Iris pigment epithelial cell (primary cell): Measurements from ENCODE around the gene PAQR3.

Experiments used
- DNase-seq: peaks from one replicate; pipeline ENCODE4 v3.0.0-alpha.2; 2011; ENCODE audit warnings: low read depth

Gene PAQR3

GRCh38 chr4:78938868-78939666 is at the start of gene PAQR3:
Gene PAQR3 (minus strand): TSS chr4:78939438. CDS start chr4:78939224, 214 bp downstream.
- peak; percentile 79 for DNase-seq

- no peak for DNase-seq
Measured at GRCh38 chr4:78987683-78988082, 48.4 kb upstream of the PAQR3 start.

GRCh38 chr4:78984593-78984992 is 45.4 kb upstream of the PAQR3 start:
- DNase-seq, result no peak

GRCh38 chr4:78975865-78976264 is 36.6 kb upstream of the PAQR3 start:
- no peak for DNase-seq

DNA sequence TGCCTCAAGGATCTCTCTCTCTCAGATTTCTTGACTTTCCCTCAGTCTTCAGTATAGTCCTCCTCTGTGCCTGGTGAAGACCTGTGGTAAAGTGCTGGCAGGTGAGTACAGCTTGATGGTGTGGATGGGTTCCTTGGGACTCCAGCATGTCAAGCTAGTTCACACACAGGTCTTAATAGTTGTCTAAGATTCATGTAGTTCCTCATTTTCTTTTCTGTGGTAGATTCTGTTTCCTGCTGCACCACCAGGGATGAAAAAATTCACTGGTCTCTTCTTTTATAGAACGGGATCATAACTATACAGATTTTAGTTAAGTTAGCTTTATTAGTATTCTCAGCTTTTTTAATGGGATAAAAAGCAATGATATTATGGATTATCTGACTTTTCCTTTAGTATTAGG is 32.5 kb upstream of the PAQR3 start:
- DNase-seq, result no peak

DNA sequence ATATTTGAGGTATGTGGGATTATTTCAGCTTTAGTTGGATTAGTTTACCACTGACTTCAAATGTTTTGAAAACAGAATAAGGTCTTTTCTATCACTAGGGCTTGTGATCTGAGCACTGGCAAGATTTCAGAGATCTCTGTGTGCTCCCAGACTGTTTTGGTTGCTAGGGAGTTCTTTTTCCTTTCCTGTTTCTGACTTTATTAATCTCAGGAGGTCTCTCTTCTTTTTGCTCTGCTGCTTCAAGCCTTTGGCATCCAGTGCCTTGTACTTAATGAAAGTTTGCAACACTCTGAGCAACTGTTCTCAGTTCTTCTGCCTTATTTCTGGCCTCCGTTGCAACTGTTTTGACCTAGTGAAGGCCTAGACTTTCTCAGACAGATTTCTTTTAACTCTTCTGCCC is 32.1 kb upstream of the PAQR3 start:
- DNase-seq, result no peak

- DNase-seq, result peak; percentile 31
Measured at GRCh38 chr4:78962597-78963115, 23.4 kb upstream of the PAQR3 start.

DNA sequence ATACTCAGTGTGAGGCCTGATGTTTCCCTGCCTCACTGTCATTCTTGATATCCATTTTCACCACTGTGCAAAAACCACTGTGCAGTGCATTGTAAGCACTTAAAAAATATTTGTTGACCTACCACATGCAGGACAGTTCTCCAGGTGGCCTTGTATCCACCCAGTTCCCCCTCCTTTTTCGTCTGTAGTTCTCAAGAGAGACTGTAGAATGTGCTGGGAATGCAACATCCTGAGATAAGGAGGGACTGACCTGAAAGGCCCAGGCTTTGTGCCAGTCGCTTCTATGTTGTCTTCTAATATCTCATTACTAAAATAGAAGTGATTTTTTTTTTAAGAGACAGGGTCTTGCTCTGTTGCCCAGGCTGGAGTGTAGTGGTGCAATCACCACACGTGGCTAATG is 21.7 kb upstream of the PAQR3 start:
- DNase-seq, result no peak

GRCh38 chr4:78956975-78957374 is 17.7 kb upstream of the PAQR3 start:
- no peak for DNase-seq

GRCh38 chr4:78953769-78954666 is 14.8 kb upstream of the PAQR3 start:
- DNase-seq, result peak; percentile 12

DNA sequence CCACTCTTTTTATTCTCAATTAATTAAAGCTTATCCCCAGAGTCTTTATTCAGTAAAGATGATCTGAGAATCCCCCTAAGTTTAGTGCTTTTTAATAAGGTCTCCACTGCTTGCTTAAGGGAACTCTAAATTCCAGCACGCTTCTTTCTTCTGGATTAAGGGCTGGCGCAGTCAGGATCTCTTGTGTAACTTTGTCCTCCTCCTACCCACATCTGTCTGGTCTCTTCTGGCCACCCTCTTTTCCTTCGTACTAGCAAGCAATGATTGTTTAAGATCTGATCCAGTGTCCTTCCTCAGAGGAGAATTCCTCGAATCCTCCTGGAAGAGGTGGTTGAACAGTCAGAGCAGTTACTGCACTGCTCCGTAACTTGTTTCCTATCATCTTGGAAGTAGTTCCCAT is 14.0 kb upstream of the PAQR3 start:
- no peak for DNase-seq

DNA sequence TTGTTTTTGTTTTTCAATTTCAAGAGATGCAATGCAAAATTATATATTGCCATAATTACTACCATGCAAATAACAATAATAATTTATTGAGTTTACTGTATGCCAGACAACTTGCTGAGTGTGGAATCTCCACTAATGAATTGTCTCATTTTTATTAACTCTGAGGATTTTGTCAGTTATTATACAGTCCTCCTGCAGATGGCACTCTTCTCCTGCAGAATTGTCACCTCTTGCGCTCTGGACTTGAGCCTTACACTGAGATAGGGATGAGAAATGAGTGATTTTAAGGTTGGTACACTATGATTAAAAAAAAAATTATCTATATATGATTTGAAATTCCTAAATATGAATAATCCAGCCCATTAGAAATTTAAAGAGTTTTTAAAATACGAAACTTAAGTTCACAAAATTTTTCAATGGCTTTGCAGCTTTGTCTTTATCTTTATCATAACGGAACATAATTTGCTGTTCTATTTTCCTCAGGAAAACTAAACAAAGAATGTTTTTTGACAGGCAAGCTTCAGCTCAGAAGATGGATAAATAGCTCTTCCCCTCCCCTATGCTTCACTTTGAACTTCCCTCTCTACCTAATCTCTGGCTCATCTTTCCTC is 12.7 kb upstream of the PAQR3 start:
- DNase-seq, result peak; percentile 42

- DNase-seq, result no peak
Measured at GRCh38 chr4:78949735-78950134, 10.5 kb upstream of the PAQR3 start.

DNA sequence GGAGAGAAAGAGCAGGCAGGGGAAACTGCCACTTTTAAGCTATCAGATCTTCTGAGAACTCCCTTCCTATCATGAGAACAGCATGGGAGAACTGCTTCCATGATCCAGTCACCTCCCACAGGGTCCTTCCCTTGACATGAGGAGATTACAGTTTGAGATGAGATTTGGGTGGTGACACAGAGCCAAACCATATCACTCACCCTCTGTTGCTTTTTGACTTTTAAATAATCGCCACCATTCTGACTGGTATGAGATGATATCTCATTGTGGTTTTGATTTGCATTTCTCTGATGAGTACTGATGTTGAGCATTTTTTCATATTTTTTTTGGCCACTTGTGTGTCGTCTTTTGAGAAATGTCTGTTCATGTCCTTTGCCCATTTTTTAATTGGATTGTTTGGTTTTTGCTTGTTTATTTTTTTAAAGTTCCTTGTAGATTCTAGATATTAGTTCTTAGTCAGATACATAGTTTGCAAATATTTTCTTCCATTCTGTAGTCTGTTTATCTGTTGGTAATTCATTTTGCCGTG is 6.5 kb upstream of the PAQR3 start:
- peak; percentile 4 for DNase-seq

- no peak for DNase-seq
Measured at GRCh38 chr4:78944381-78944780, 5.1 kb upstream of the PAQR3 start.

DNA sequence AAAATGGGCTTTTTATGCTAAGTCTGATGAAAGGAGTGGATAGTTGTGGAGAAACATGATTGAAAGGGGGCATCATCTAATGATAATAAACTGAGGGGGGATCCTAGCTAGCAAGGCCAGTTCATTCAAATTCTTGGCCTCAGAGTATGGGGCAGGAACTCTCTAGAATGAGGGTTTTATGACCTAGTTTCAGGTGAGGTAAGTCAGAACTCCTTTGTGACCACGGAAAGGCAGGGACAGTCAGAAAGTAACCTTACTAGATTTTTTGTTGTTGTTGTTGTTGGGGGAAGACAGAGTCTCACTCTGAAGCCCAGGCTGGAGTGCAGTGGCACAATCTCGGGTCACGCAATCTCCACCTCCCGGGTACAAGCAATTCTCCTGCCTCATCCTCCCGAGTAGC is 1.5 kb upstream of the PAQR3 start:
- no peak for DNase-seq

GRCh38 chr4:78939667-78940008 is 400 bp upstream of the PAQR3 start:
- peak; percentile 18 for DNase-seq

GRCh38 chr4:78938474-78938867 is 767 bp downstream of the PAQR3 start:
- peak; percentile 5 for DNase-seq

DNA sequence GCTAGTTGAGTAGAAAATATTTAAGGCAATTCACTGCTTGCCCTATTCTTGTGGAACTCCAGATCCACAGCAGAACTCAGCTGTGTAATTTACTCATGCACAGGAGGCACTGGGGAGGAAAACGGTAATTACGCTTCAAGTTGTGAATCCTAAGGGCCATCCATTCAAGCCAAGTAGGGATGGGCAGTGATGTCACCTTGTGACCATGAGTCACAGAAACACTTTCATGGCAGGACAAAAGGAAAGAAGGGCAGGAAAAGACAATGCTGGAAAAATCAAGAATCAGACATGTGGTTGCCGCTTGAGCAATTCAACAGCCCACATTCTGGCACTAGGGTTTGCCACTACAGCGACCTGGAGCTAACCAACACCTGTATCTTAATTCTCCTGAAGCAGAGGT is 1.4 kb downstream of the PAQR3 start:
- no peak for DNase-seq

DNA sequence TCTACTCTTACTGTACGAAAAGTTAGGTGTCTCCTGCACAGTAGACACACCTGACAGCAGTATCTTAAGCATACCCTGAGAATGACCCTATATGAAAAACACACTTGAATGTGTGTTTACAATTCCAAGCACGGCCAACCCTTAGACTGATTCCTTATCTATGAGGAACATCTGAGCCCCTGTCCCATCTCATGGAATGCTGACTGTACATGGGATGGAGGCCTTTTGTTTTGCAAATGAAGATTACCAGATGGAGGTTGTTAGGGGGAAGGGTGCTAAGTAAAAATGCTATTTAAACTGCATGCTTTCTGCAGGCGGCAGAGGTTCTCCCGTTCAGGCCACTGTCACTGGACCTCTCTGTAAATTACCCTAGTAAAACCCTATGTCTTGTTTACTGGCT is 2.2 kb downstream of the PAQR3 start:
- no peak for DNase-seq

DNA sequence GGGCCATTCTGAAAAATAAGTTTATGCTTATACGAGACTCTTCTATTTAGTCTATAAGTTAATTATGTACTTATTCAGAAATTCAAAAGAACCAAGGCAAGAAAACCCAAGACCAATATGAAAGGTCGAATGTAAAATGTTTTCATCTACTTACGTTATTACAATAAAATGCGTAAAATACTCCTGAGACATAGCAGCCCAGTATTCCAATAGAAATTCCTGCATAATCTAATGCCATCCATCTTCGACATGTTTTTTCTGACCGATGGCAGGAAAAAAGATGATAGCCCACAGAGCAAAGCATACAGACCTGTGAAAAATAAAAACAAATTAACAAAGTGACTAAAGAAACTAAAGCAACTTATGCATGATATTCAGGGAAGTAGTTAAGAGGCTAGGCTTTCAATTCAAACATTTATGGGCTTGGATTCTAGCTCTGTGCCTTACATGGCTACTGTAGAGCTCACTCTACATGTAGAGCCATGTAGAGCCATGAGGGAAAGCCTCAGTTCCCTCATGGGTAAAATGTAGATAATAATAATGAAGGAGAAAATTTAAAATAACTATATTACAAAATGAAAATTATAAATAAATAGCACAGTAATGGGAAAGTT is 9.1 kb downstream of the PAQR3 start:
- no peak for DNase-seq

- DNase-seq, result no peak
Measured at GRCh38 chr4:78928835-78929234, 10.4 kb downstream of the PAQR3 start.
